ENCODE measurements around the gene ZNF366.

Gene ZNF366

DNA sequence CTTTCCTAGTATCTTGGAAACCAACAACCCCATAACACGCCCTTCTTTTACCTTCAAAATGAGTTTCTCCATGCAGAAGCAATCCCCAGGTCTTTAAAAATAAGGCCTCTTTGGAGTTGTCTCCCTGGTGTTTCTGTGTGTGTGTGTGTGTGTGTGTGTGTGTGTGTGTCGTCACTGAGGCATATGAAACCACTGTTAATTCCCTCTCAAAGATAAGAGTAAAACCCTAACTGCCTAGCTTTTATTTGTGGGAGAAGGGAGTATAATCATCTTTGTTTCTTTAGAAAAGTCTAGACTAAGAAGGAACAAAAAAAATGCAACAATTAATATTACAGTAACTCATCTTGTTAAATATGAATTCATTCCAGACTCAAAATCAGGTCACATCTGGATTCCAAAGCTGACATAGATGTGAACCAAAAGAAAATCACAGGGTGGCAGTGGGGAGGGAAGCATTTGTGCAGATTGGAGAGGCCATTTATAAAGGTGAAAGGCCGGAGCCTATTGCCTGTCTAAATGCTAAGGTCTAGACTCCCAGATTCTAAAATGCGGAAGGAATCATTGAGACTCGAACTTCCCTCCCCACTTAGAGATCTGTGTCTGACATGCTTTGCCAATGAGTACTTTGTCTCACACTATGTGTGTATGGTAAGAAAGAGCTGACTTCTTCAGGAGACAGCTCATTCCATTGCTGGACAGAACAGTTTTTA lies 91.4 kb downstream of the ZNF366 start:
- H3K27ac ChIP-seq, result no peak overlapping the region
- no peak overlapping the region for H2AFZ ChIP-seq (ENCODE audit: low read depth)
- H4K20me1 ChIP-seq (ENCODE audit: insufficient read depth), result no peaks in the 10 kb centered on the region
- no peaks in the 10 kb centered on the region for H3K36me3 ChIP-seq (ENCODE audit: insufficient read depth)
- H3K27me3 ChIP-seq (ENCODE audit: insufficient read depth, low read depth), result no peaks in the 10 kb centered on the region
- H3K4me1 ChIP-seq (ENCODE audit: low read depth, poor library complexity, severe bottlenecking), result no peaks in the 10 kb centered on the region
- H3K9ac ChIP-seq, result no peak overlapping the region
- no peak overlapping the region for H3K4me3 ChIP-seq (IDR thresholded peaks at IDR 0.05; ENCODE audit: insufficient read depth, low read depth, low read length)
- TF ChIP-seq, protein P1, sequence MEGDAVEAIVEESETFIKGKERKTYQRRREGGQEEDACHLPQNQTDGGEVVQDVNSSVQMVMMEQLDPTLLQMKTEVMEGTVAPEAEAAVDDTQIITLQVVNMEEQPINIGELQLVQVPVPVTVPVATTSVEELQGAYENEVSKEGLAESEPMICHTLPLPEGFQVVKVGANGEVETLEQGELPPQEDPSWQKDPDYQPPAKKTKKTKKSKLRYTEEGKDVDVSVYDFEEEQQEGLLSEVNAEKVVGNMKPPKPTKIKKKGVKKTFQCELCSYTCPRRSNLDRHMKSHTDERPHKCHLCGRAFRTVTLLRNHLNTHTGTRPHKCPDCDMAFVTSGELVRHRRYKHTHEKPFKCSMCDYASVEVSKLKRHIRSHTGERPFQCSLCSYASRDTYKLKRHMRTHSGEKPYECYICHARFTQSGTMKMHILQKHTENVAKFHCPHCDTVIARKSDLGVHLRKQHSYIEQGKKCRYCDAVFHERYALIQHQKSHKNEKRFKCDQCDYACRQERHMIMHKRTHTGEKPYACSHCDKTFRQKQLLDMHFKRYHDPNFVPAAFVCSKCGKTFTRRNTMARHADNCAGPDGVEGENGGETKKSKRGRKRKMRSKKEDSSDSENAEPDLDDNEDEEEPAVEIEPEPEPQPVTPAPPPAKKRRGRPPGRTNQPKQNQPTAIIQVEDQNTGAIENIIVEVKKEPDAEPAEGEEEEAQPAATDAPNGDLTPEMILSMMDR (conservative IDR thresholded peaks at IDR 0.05; ENCODE audit: low read depth, low read length), result no peak
- no peaks in the 10 kb centered on the region for H3K79me2 ChIP-seq (ENCODE audit: insufficient read depth, low read depth)
- H3K4me2 ChIP-seq, result no peak overlapping the region

DNA sequence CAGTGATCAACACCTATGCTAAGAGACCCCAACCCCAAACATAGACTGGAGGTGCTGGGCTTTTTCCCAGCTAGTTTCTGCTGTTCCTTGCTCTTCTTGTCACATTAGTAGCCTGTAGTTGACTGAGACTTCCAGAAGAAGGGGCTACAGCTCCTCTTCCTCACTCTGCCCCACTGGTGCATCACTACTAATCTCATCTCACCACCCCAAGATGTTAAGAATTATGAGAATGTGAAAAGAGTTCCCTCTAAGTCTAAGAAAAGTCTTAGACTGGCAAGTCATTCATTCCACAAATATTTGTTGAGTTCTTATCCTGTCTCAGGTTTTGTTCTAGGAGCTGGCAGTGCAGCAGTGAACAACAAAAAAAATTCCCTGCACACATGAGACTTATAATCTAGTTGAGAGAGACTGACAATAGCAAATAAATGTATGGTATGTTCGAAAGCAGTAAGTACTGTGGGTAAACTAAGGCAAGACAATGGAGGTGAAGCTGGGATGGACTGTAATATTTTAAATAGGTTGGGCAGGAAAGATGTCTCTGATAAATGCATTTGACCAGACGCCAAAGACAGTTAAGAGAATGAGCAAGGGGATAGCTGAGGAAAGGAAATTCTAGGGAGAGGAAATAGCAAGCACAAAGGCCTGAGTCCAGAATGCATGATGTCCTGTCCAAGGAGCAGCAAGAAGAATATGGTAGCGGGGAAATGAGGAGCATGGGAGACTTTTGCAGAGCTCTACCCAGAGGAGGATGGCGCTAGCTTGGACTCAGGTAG lies 94.7 kb downstream of the ZNF366 start:
- no peak overlapping the region for H3K4me3 ChIP-seq (IDR thresholded peaks at IDR 0.05; ENCODE audit: insufficient read depth, low read depth, low read length)
- no peaks in the 10 kb centered on the region for H3K79me2 ChIP-seq (ENCODE audit: insufficient read depth, low read depth)
- H3K4me2 ChIP-seq, result no peak overlapping the region
- H3K9ac ChIP-seq, result no peak overlapping the region
- TF ChIP-seq, protein P1 (conservative IDR thresholded peaks at IDR 0.05; ENCODE audit: low read depth, low read length), result no peak
- H2AFZ ChIP-seq (ENCODE audit: low read depth), result no peak overlapping the region
- H3K36me3 ChIP-seq (ENCODE audit: insufficient read depth), result no peaks in the 10 kb centered on the region
- H3K4me1 ChIP-seq (ENCODE audit: low read depth, poor library complexity, severe bottlenecking), result peaks cover 7% of the 10 kb centered on the region
- H3K27ac ChIP-seq, result no peak overlapping the region
- no peaks in the 10 kb centered on the region for H3K27me3 ChIP-seq (ENCODE audit: insufficient read depth, low read depth)
- H4K20me1 ChIP-seq (ENCODE audit: insufficient read depth), result no peaks in the 10 kb centered on the region

DNA sequence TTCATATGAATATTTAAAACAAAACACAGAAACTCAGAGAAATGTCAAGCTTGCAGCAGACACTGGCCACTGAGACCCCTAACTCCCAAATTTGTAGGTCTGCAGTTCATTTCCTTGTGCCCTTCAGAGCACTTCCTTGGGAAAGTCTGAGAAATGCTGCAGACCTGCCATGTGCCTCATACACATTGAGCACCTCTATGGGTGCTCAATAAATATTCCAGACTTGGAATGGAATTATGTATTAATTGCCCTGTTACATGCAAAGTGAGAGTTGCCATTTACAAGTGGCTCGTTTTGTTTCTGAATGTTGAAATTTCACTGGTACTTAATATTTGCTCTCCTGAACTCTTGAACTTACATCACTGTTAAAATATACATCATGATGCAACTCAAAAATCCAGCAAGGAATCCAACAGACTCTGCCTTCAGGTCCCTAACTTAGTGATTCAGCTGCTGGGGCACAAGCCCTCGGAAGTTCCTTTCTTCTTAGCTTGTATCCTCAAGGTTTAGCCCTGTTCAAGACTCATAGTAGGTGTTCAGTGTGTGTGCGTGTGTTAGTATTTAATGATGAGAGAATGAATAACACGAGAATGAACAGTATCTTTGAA lies 96.4 kb downstream of the ZNF366 start:
- H3K4me1 ChIP-seq (ENCODE audit: low read depth, poor library complexity, severe bottlenecking), result peaks cover 7% of the 10 kb centered on the region
- H2AFZ ChIP-seq (ENCODE audit: low read depth), result no peak overlapping the region
- no peaks in the 10 kb centered on the region for H4K20me1 ChIP-seq (ENCODE audit: insufficient read depth)
- no peak overlapping the region for H3K4me2 ChIP-seq
- no peaks in the 10 kb centered on the region for H3K27me3 ChIP-seq (ENCODE audit: insufficient read depth, low read depth)
- H3K36me3 ChIP-seq (ENCODE audit: insufficient read depth), result no peaks in the 10 kb centered on the region
- no peaks in the 10 kb centered on the region for H3K79me2 ChIP-seq (ENCODE audit: insufficient read depth, low read depth)
- TF ChIP-seq, protein P1 (conservative IDR thresholded peaks at IDR 0.05; ENCODE audit: low read depth, low read length), result no peak
- no peak overlapping the region for H3K4me3 ChIP-seq (IDR thresholded peaks at IDR 0.05; ENCODE audit: insufficient read depth, low read depth, low read length)
- no peak overlapping the region for H3K9ac ChIP-seq
- H3K27ac ChIP-seq, result no peak overlapping the region

DNA sequence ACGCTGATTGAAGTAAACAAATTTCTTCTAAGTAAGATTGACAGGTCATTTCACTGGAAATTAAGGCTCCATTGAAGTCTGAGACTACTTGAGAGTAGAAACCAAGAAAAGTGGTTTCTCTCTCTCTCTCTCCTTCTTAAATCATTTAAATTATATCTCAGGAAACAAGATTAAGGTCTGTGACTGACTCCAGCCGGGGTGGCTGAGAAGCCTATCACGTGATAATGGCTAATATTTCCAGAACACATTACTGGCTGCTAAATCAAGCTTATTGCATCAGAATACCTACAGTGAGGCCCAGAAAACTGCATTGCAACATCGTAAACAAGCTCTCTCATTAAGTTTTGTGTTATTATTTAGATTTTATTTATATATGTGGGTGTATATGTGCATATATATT lies 98.6 kb downstream of the ZNF366 start:
- Histone ChIP-seq H3K27ac (no peak overlapping the region), H3K27me3 (ENCODE audit: insufficient read depth, low read depth) (no peaks in the 10 kb centered on the region), H3K36me3 (ENCODE audit: insufficient read depth) (no peaks in the 10 kb centered on the region), H3K4me1 (ENCODE audit: low read depth, poor library complexity, severe bottlenecking) (peaks cover 7% of the 10 kb centered on the region), H3K9ac (no peak overlapping the region), H3K4me3 (IDR thresholded peaks at IDR 0.05; ENCODE audit: insufficient read depth, low read depth, low read length) (no peak overlapping the region), H4K20me1 (ENCODE audit: insufficient read depth) (no peaks in the 10 kb centered on the region), H3K4me2 (no peak overlapping the region), H2AFZ (ENCODE audit: low read depth) (no peak overlapping the region), H3K79me2 (ENCODE audit: insufficient read depth, low read depth) (no peaks in the 10 kb centered on the region)
- TF ChIP-seq, protein P1 (conservative IDR thresholded peaks at IDR 0.05; ENCODE audit: low read depth, low read length), result no peak
